ENCODE measurements around the gene BMAL2.

- TF ChIP-seq, protein P1, sequence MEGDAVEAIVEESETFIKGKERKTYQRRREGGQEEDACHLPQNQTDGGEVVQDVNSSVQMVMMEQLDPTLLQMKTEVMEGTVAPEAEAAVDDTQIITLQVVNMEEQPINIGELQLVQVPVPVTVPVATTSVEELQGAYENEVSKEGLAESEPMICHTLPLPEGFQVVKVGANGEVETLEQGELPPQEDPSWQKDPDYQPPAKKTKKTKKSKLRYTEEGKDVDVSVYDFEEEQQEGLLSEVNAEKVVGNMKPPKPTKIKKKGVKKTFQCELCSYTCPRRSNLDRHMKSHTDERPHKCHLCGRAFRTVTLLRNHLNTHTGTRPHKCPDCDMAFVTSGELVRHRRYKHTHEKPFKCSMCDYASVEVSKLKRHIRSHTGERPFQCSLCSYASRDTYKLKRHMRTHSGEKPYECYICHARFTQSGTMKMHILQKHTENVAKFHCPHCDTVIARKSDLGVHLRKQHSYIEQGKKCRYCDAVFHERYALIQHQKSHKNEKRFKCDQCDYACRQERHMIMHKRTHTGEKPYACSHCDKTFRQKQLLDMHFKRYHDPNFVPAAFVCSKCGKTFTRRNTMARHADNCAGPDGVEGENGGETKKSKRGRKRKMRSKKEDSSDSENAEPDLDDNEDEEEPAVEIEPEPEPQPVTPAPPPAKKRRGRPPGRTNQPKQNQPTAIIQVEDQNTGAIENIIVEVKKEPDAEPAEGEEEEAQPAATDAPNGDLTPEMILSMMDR (conservative IDR thresholded peaks at IDR 0.05 in 1 of 2, IDR thresholded peaks at IDR 0.05 in 1 of 2; ENCODE audit: low read depth in 1 of 2, low read length in 2 of 2): no peak
- TF ChIP-seq EZH2 (IDR thresholded peaks at IDR 0.05; ENCODE audit: low read length, missing control alignments): no peak
Observed at GRCh38 chr12:27330846-27331245, 1.8 kb upstream of the BMAL2 start.

All from fibroblast of lung (primary cell).